GM19397 (cell line): ENCODE results near the gene HLF.

Source experiments
- ATAC-seq: cut with Tn5 transposase; IDR thresholded peaks from one replicate; pipeline ENCODE4 v1.9.1; 2021; ENCODE audit warnings: mild to moderate bottlenecking, moderate library complexity; ENCODE audit not compliant: unreplicated experiment

Gene HLF, protein sequence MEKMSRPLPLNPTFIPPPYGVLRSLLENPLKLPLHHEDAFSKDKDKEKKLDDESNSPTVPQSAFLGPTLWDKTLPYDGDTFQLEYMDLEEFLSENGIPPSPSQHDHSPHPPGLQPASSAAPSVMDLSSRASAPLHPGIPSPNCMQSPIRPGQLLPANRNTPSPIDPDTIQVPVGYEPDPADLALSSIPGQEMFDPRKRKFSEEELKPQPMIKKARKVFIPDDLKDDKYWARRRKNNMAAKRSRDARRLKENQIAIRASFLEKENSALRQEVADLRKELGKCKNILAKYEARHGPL

DNA sequence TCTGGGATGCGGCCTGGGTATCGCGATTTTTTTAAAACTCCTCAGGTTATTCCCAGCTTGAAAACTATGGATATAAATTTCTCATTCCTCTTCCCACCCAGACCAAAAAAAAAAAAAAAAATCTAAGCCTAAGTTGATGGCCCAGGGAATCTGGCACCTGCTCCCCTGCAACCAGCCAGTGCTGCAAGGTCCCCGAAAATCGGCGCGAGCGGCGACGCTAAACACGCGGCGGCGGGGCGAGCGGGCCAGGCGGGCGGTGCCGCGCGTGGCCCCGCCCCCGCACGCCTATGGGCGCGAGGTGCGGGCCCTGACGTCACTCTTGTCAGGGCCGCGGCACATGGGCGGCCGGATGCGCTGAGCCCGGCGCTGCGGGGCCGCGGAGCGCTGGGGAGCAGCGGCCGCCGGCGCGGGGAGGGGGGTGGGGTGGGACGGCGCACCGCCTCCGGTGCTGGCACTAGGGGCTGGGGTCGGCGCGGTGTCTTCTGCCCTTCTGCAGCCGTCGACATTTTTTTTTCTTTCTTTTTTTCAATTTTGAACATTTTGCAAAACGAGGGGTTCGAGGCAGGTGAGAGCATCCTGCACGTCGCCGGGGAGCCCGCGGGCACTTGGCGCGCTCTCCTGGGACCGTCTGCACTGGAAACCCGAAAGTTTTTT lies at the start of gene HLF:
TSS of gene HLF (plus strand) at position 316 of the 654 bp plus-strand sequence. CDS start 525 bp downstream, outside the sequence.
- peak; percentile 98 for ATAC-seq

DNA sequence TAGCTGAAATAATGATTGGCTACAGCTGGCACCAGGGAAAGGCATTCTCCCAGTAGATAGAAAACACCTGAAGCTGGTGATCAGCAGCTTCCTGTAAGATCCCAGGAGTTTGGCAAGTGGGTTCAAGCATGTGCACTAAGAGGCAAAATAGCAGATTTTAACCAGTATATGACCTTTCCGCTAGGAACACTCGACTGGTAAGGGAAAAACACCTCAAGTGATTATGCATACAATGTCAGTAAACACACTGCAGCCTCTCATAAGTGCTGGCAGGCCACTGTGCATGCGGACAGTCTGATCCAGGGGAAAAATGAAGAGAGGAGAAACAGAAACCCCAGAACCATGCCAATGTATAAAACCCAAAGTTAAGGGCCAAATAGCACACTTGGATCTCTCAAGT lies 49.0 kb upstream of the HLF start:
- no peak for ATAC-seq

DNA sequence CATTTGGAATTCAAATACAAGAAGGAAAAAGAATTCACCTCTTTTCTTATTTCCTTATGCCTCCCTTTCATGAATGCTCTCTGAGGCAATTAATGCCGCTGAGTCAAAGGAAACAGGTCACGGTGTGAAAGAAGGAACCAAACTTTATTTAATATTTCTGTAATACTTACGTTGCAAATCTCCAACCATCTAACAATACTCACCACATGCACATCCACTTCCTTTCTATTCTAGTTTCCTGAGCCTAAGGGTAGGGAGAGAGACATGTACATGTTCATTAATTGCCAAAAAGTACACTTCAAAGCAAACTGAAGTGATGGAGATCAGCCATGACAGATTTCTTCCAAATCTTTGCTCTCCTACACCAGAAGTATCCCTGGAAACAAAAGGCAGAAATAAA lies 47.9 kb upstream of the HLF start:
- no peak for ATAC-seq

DNA sequence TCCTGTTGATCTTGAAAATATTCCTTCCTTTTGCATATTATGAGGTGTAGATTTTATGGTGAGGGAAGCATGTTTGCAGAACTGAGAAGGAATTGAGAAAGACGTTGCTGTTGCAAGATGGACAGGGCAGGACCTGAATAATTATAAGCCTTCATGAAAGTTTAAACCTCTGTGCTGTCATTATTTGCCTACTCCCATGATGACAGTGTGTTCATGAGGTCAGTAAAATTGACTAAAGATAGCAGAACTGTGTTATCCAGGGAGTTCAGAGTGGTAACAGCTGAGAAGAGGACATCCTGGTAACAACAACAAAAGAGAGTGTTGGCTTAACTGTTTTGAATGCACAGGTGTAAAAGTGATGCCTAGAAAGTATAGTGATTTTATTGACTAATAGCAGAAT lies 45.3 kb upstream of the HLF start:
- no peak for ATAC-seq

DNA sequence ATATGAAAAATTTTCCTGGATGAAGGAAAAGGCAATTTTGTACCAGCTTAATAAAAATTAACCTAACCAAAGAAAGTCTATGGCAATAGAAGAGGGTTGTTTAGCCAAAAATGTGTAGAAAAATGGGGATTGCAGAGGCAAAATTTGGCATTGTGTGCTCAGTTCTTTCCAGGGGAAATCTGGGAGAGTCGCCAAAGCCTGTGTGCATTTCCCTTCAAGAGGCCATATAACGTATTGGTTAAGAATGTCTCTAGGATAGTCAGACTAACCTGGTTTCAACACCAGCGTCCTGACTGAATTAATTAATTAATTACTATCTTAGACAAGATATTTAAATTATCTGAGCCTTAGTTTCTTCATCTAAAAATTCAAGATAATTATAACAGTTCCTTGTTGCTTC lies 44.8 kb upstream of the HLF start:
- no peak for ATAC-seq

DNA sequence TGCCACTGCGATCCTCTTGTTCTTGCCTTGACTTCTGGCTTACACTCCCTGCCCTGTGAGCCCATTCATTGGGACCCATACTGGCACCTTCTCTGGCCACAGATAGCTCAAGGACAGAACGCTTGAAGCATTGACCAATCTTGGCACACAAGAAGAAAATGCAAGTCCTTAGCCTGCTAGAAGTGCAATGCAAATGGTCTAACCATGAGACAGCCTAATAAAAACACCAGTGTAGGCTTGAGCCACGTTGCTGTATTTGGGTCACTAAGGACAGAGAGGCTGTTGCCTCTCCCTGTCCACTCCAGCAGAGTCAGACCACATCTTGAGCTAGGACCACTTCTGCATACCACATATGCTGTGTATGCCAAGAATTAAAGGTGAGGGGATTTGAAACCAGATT lies 41.2 kb upstream of the HLF start:
- no peak for ATAC-seq

GRCh38 chr17:55224746-55225145 lies 40.0 kb upstream of the HLF start:
- ATAC-seq = no peak

DNA sequence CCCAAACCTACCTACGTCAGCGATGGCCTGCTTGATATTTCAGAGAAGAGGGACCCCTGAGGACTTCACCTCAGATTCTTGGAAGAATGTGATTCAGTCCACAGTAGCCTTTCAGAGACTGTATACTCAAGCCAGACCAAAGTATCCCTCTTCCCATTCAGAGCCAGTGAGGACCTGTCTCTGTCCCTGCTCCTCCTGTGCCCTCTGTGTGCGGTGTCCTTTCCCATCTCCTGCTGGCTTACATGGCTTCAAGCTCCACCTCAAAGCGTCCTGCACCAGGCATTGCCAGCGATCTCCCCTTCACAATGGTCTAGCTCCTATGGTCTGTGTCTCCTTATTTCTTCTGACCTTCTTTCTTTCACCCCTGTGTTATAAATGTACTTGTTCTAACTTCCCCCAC lies 39.5 kb upstream of the HLF start:
- no peak for ATAC-seq

- no peak for ATAC-seq
These were observed 36.0 kb upstream of the HLF start for GRCh38 chr17:55228683-55229192.

DNA sequence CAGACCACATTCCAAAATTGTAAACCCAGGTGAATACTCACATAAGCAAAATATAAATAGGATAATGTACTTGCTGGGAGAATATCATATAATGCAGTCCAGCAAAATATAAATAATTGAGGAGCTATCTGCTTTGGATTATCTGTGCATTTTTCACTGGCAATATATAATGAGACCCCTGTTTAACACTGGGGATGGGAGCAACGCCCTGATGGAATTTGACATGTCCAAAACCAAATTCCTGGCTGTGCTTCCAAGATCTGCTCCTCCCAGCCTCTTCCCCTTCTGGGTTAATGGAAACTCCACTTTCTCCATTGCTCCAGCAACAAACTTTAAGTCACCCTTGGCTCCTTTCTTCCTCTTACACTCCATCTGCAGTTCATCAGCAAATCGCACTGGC lies 35.5 kb upstream of the HLF start:
- ATAC-seq = no peak

- ATAC-seq = no peak
These were observed 34.0 kb upstream of the HLF start for GRCh38 chr17:55230716-55231115.

DNA sequence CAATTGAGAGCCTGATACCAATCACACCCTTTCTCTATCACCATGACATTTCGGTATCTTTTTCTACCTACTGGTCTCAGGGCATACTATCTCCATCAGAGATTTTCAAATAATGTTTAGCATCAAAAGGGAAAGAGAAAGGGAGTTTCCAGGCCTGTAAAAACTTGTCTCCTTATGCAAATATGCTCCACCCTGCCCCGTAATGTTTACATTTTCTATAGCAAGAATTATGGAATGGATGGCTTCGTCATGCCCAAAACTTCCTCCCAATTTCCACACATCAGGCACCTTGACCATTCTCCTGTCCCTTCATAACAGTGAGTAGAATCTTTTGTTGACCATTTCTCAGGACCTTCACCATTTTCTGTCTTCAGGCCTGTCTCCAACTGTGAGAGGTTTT lies 30.9 kb upstream of the HLF start:
- no peak for ATAC-seq

DNA sequence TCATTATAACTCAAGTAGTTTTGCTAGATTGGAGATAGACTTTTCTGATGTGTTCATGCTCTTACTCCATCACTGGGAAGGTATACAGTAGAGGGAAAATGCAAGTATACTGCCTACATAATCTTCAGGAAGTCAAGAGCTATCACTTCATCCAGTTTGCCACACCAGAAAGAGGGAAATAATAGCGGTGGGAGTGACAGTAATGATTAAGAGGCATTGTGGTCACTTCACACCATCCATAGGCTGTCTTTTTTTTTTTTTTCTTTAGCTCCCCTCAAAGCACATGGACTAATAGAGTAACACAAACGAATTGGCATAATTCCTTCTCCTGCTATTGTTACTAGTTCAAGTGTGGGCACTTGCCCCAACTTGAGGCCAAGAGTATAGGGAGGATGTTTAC lies 28.4 kb upstream of the HLF start:
- no peak for ATAC-seq

DNA sequence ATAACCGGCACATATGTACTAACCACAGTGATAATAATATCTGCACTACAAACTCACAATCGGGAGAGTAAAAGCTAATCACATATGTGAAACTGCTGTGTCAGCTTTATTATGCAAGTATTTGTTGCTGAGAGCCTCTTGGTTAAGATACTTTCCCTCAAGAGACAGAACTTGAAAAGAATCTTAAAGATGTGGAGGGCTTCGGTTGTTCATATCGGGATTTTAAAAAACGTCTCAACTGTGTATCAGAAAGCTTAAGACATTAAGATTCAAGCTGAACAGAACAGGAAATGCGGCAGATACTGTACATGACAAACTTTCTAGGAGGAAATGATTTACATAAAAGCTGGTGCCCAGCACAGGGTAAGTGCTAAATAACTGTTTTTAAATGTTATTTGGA lies 27.5 kb upstream of the HLF start:
- no peak for ATAC-seq

DNA sequence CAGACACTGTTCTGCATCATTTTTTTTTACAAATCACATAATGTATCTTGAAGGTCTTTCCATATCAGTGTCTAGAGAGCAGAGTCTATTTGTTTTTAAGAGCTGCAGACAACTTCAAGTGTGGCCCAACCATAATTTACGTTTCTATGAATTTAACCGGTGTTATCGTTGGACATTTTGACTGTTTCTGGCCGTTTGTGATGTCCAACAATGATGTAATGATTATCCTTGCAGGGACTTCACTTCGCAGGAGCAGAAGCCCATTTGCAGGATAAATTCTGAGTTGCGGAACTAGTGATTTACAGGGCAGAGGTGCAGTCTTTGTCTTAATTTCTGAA lies 26.9 kb upstream of the HLF start:
- ATAC-seq = no peak

DNA sequence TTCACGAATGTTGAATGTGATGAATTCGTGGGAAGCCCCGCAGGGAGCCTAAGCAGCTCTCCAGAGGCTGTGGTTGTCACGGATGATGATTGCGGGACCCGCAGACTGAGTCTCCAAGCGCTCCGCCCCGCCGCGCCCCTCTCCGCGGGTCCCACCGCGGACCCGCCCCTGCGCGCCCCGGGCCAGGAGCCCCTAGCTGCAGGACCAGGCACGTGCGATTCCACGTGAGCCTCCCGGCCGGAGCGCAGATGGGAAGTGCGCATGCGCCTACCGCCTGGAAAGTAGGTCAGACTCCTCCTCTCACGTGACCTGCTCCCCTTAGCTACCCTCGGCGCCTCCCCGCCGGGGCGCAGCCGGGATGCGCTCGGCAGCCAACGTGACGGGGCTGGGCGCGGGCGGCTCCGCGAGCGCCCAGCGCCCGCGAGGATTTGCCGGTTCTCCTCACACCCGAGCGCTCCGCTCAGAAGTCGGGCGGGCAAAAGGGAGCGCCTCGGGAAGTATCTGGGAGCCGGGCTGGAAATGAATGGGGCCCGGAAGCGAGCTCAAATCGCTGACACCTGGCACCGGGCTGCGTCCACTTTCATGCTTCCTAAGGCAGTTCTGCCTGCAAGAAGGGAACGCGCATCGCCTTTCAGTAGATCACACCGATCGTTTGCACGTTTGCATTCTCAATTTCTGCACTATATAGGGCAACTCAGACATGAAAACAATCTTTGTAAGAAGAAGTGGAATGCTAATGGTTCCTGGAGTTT lies 26.4 kb upstream of the HLF start:
- ATAC-seq = peak; percentile 97

- peak; percentile 9 for ATAC-seq
These were observed 25.8 kb upstream of the HLF start for GRCh38 chr17:55238931-55239297.

- ATAC-seq = no peak
These were observed 23.7 kb upstream of the HLF start for GRCh38 chr17:55241097-55241496.

GRCh38 chr17:55242476-55242875 lies 22.3 kb upstream of the HLF start:
- no peak for ATAC-seq

- no peak for ATAC-seq
These were observed 18.8 kb upstream of the HLF start for GRCh38 chr17:55245986-55246385.

- ATAC-seq = no peak
These were observed 18.2 kb upstream of the HLF start for GRCh38 chr17:55246583-55246982.

DNA sequence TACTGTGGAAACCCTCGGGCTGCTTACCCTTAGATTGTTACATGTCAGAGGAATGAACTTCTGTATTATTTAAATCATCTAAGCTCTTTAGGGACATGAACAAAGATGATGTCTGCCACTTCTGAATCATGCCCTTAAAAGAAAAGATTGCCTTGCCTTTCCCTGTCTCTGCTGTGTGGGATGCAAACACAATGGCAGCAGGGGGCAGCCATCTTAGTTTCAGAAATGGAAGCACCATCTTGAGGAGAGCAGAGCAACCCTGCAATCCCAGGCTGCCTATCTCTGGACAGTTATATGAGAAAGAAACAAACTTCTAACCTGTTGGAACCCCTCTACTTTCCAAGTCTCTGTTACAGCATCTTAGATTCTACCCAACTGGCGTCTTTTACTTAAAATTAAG lies 16.7 kb upstream of the HLF start:
- ATAC-seq = no peak
